Heart left ventricle (tissue), 13 donors: ENCODE data around the gene GPR141.

Experiments used
- CTCF ChIP-seq, 12 donors: fragments of 200-600 bp; sonication (generic) in 4 of 12; IDR thresholded peaks; one replicate each; pipeline versions ENCODE4 v1.5.0 to v1.8.0; 2018 to 2022; ENCODE audit warnings: antibody characterized with exemption in 12 of 12, mild to moderate bottlenecking in 5 of 12
- POLR2A ChIP-seq, 2 donors: fragments of 450-650 bp; IDR thresholded peaks; one replicate each; pipeline ENCODE4 v1.6.1; 2017; ENCODE audit warnings: antibody characterized with exemption in 2 of 2, mild to moderate bottlenecking in 2 of 2, moderate library complexity in 2 of 2
- donor health status: ischemic (EF 13 %, LVEDD 7.1; RV severe dilation, severe dysfunction).
- donor health status: DM: no; HTN: yes; CAD: no.
- donor health status: DM: no; HTN: no; CAD: no.
- donor health status: ischemic (EF 25% LVEDD 6.9; RV normal size, moderate dysfunction).
- donor health status: ischemic (EF 25% LVEDD 5.7; RV mildly dilated, moderate dysfunction).
- donor health status: ischemic (EF 35%, LVEDD 5.7; RV mildly dilated, moderate dysfunction).
- donor health status: nonischemic (EF 11% LVEDD 7.7; RV severe dilation, severe dysfunction).
- donor health status: DM: yes; HTN: yes; CAD: no.
- donor health status: PGD.
- donor health status: ischemic (EF 29% LVEDD 5.4; RV normal size, mild dysfunction).
- donor health status: nonischemic (EF 23%, LVEDD 6.1; RV moderate dilation, normal function).

- no peak for TF ChIP-seq CTCF (IDR thresholded peaks at IDR 0.05)
- TF ChIP-seq POLR2A (IDR thresholded peaks at IDR 0.05) = no peak
Measured at GRCh38 chr7:37729181-37729580, 45.6 kb downstream of the GPR141 start.
